Measurements from ENCODE around the gene RASSF5.

Gene RASSF5

DNA sequence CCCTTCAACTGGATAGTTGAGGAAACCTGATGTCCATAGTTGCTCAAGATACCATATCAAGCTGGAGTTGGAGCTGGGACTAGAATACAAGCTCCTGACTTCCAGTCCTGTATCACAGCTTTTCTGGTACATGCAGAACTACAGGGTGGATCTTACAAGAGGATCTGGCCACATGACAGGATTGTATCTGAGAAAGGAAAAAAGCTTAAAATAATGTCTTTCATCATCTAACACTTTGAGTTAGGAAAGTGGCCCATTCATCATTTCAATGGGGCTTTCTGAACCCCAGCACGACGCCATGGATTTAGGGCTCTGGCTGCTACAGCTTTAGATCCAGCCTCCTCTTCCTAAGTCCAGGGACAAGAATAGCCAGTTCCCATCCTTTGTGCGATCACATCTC lies 46.9 kb downstream of the RASSF5 start:
- no peak for DNase-seq

DNA sequence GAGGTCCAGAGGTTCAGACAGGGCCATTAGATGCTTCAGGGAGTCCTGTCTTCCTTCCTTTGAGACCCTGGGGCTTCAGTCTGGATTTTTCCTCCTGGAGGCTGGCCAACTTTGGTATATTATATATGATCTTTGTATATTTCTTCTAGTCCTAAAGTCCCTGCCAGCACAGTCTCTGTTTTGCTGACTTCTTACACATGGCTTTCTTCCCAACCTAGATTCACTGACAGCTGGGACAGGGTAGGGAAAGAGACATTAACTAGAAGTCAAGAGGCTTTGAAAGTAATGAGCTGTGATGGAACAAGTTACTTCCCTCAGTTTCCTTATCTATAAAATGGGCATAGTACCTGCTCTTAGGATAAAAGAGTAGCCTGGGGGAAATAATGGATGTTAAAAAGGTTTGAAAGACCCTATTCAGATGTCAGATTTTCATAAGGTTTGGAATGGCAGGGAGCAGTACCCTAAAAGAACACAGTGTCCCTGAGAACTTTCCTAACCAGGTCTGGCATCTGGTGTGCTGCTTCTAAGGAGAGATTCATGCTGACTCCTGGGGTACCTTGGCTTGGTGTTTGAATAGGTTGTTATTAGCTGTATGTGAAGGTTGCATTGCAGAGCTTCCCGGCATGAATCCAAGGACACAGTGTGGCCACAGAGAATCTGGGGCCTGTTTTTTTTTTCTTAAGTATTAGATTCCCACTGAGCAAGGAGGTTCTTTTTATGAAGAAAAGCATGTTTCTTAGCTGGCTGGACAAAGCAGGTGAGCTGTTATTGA lies 47.6 kb downstream of the RASSF5 start:
- DNase-seq = no peak

DNA sequence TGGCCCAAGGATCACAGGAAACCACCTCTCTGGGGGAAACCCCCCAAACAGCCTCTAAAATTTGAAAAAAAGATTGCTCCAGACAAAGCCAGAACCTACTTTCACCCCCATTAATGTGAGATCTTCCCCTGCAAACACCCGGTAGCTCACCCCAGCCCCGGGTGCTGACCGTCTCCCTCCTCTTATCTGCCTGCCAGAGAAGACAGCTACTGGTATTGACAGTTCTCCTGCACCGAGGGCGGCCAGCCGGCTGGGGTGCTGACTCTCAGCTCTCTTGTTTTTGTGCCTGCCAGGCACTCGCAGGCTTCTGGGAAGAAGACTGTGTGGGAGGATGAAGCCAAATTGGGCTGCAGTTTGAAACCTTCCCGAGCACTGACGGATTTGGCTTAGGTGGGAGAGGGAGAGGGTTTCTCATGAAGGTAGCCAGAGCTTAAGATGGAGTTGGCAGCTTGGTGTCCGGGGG lies 48.2 kb downstream of the RASSF5 start:
- DNase-seq = no peak

DNA sequence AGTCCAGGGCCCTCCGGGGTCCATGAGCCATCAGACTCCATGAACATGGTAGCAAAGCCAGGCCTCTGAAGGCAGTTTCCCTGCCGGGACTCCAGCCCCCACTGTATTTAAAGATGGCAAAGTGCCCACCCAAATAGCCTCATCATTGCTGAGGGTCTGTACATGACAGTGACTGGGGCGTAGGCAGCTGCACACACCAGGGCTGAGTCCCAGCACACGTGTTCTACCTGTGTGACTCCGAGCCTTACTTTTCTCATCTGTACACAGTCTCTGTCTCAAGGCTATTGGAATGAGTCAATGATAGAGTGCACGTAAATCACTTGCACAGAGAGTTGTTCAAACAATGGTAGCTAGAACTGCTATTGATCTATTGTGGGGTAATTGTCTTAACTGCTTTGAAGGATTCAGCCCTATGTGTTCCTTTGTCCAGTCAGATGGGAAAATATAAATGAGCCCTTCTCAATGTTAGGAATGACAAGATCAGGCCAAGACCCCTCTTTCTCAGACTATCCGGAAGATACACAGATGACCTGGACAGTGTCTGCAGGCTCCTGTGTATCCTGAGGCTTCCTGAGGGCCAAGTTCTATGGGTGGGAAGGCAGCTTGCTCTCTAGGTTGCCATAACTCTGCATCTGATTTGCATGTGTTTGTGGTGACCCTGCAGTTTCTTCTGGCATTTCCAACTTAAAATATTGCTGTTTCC lies 48.9 kb downstream of the RASSF5 start:
- no peak for DNase-seq

DNA sequence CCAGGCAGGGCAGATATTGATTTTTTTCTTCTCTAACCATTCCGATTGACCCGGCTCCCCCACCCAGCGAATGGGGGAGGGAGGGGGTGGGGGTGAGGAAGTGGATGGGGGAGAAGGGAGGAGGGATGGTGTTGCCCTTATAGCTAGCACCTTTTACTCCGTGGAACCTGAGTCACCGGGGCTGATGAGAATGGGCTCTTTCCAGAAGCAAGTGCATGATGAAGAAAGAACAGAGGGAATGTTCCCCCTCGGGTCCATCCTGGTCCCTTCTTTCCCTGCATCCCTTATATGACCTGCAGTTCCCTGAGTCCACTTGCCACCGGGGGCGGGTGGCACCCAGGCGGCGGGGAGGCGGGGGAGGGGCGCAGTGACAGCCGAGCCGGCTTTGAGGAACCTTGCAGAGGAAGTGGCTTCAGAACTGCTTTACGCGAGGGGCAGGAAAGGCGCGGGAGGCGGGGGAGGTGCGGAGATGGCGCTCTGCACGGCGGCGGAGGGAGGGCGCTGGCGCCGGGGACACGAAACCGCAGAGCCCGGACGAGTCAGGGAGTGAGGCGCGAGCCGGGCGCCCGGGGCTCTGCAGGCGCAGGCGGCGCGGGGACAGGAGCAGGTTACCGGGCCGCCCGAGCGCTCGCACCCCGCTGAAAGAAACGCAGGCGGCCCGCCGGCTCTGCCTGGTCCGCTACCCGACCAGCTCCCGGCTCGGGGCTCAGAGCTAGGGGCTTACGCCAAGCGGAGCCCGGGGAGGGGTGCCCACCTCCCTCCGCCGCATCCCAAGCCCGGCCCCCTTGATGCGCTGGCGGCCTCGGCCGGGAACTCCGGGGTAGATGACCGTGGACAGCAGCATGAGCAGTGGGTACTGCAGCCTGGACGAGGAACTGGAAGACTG lies 49.7 kb downstream of the RASSF5 start:
- DNase-seq = peak; percentile 66

DNA sequence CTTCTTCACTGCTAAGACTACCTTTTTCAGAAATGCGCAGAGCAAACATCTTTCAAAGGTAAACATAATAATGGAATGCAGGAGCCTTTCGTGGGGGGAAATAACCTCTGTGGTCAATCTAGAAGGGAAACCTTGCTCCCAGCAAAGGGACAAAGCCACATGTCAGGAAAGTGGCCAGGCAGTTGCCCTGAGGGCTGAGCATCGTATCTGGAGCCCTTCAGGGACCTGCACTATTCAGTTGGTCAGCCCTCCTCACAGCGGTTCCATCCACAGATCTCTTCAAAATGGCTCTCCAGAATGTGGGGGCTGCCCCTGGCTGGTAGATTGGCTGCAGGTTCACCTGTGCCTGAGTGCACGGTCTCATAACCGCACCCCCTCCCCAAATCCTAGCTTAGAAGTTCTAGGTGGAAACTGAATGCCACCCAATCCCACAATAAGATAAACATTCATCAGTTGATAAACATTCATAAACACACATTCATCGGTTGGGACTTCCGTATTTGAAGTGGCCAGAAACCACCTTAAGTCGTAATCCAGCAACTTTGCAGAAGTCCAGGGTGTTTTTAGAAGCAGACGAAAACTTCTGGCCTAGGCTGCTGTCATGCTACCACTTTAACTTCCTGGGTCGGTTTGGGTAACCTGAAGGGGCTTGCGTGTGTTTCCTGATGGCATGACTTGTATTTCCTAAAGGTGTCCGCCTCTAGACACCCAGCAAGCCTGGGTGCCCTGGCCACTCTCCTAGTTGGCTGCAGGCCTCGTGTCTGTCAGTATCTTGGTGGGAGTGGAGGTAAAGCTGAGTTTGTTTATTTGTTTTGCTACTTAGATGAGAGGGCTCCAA lies 50.5 kb downstream of the RASSF5 start:
- no peak for DNase-seq

DNA sequence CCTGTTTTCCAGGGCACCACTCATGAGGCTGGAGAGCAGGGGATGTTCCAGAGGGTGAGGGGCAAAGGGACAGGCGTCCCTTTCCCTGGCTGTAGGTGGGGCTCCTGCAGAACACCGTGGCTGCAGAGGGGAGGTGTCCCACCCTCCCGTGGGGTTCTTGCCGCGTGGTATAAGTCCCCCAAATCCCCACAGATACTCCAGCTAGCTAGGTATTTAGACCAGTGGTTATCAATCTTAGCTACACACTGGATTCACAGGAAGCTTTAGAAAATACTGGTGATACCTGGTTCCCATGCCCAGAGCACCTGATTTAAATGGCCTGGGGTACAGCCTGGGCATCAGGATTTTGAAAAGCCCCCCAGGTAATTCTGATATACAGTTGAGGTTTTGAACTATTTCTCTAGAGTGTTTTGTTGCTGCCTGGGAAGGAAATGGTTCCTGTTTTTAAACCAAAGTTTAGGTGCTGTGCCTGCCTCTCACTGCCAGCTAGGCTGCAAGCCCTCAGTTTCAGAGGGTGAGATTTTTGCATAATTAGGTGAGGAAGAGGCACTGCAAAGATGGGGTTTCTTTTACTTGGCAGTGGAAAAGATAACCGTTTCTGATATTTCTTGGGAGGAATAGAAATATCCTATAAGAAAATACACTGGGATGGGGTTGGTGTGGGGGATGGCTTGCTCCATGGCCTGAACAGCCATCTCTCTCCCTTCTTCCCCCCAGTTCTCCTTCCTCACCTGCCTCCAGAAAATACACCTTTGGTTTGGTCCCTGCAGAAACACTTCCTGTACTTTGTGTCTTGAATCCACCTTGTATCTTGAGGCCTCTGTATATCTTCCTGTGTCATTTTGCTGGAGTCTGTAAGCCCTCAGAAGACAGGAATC lies 51.7 kb downstream of the RASSF5 start:
- DNase-seq = no peak

DNA sequence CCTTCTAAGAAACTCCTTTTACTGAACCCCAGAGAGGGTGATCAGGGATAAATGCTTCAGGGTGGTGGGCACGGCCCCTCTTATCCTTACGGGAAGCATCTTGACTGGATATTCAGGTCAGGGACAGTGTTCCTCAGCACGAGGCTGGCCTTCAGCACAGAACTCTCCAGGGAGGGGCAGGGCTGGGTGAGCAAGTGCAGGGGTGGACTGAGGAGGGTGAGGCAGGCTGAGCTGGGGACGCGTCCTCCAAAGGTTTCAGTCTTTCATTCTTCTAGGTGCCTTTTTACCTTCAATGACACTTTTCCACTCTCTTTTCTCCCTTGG lies 52.3 kb downstream of the RASSF5 start:
- no peak for DNase-seq

DNA sequence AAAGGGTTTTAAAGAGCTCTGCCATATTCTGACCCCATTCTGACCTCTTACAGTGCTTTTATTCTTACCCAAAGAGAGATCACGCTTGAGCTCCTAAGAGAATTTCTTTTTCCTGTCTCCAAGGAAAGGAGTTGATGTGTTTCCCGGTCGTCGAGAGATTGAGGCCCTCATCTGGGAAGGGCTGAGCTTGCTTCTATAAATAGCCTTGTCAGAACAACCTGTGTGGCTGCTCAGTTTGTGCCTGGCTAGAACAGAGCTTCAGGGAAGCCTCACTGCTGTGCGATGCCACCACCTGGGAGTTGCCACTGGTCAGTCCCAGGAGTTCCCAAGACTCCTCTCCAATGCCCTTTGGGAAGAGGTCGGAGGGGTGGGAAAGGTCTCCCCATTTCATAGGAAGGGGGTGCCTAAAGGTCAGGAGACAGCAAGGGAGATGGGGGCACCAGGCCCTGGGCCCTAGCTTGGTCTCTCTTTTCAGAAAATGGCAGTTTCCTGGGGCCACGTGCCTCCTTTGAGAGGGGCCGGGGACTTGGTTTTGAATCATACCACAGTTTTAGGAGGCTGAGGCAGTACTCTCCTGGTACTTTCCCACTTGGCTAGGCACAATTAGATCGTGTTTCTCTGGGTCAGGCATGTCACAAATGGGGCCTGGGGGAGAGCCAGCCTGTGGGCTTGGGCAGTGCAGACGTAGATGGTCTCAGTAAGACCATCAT lies 52.8 kb downstream of the RASSF5 start:
- no peak for DNase-seq

DNA sequence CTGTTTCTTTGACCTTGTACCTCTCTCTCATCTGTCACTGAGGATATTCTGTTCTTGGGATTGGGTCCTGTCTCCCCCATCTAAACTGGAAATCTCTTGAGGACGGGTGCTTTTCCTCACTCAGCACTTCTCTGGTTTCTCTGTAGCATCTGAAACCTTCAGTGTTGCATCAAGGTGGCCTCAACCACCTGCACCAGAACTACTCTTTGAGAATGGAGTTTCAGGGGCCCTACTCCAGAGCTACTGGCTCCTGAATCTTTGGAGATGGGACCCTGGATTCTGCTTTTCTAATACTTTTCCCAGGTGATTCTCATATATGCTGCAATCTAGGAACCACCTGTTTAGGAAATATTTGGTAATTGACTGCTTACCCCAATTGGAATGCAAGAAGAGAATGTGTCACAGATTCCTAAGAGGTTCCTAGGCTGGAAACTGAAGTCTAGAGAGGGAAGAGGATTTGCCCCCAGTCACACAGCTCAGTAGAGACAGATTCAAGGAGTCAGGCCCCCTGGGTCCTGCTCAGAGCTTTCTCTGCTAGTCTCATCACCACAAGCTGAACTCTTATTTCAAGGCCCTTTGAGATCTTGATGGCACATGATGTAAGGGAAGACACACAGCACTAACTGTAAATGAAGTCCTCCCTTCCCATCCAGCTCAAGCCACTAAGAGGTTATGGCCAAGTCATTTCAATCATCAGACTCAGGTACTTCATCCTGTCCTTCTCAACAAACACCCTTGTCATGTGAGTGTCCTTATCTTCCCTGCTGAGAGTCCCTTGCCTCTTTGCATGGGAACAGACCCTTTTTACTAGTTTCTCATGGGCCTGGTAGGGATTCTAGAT lies 56.3 kb downstream of the RASSF5 start:
- peak; percentile 12 for DNase-seq

DNA sequence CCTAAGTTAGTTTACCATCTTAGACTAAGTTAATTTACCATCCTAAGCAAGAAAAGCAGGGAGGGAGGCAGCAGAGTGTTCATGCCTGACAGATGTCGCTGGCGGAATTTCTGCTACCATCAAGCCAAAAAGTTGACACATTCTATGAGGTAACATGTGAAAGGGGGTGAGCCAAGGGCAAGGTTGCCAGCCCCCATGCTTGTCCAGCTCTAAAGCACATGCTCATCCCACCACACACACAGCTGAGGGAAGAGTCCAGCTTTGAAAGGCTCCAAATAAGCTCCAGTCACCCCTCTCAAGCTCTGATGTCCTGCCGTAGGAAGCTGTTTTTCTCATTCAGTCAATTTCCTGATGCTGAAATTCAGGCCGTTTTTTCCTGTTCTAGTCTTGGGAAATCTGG lies 58.7 kb downstream of the RASSF5 start:
- DNase-seq = no peak

DNA sequence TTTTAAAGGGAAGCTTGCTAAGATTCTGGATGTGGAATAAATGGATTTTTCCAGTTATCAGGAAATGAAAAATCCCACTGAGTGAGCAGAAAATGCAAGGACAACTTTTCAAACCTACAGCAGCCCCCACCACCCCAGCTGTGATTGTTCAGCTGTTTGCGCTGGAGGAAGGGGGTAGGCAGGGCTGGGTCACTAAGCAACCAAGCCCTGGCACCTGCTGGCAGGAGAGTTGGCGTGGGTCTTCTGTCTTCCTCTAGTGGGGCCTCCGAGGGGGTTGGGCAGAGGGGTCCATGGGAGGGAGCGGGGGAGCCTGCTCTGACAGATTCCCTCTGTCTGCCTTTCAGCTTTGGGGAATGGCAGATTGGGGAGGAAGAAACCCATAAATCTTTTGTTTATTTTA lies 59.7 kb downstream of the RASSF5 start:
- DNase-seq = no peak

DNA sequence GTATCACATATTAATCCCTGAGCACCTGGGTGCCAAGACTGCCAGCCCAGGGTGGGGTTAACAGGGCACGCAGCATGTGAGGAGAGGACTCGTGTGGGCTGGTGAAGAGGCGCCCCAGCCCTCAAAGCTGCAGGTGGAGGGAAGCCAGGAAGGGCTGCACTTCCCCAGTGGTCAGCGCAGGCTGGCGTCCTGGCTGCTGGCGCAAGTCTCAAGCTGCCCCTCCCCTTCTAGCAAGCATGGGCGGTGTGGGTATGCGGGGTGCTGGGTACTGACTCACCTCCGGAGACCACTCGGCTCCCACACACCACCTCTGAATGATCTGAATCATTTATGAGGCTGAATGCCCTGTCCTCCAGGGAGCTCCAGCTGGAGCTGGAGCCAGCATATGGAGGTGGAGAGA lies 60.9 kb downstream of the RASSF5 start:
- peak; percentile 39 for DNase-seq

DNA sequence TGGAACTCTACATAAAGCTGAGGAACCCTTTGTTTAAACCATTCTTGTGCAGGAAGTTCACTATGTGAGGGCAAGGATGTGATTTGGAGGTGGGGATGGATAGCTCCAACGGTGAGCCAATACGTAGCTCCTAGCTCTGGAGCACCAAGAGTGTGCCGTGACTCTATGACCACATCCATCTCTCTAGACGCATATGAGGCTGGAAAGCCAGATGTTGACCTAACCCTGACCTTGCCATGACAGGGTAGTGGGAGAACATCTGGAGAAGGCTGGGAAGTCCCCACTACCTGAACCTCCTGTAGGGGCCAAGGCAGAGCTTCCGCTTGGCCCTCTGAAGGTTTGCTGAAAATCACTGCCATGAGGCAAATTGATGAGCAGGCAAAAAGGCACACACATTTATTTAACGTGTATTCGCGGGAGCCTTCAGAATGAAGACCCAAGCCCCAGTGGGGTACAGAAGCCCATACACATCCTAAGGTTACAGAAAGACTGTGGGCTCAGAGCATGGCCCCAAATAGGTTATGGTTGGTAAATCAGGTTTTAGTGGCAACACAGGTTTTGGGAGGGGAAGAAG lies 61.5 kb downstream of the RASSF5 start:
- DNase-seq = no peak

DNA sequence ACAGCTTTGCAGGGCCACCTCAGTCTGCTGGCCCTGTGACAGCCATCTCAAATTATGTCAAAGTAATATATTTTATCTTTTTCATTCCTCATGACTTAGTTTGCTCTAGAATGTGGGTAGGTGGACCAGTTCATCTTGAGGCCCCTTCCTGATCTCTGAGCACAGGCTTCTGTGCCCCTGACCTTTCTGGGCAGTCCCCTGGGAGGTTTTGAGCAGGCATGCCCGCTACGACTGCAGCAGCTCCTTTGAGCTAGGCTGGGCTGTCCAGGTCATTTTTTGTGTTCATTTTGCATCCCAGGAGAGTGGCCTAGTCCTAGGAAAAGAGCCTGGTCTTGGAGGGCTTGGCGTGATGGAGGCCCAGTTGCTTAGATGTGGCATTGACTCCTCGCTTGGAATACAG lies 62.2 kb downstream of the RASSF5 start:
- DNase-seq = no peak

DNA sequence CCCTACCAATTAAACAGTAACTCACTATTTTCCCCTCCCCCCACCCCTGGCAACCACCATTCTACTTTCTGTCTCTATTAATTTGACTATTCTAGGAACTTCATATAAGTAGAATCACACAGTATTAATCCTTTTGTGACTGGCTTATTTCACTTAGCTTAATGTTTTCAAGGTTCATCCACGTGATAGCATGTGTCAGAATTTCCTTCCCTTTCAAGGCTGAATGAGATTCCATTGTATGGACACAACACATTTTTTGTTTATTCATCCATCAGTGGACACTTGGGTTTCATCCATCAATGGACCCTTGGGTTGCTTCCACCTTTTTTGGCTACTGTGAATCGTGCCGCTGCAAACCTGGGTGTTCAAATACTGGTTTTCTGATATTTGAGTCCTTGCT lies 63.2 kb downstream of the RASSF5 start:
- no peak for DNase-seq

DNA sequence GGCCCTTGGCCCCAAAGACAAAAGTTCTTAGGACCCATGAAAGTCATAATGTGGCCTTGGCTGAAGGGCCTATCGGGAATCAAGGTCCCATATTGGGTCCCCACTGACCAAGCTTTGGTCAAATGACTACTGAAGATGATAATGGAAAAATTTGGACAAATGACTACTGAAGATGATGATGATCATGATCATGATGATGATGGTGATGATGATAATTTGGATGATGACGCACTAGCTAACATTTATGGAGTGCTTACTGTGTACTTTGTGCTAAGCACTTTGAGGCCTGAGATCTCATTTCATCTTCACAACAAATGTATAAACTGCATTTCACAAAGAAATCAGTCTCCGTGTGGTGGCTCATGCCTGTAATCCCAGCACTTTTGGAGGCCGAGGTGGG lies 65.5 kb downstream of the RASSF5 start:
- no peak for DNase-seq

DNA sequence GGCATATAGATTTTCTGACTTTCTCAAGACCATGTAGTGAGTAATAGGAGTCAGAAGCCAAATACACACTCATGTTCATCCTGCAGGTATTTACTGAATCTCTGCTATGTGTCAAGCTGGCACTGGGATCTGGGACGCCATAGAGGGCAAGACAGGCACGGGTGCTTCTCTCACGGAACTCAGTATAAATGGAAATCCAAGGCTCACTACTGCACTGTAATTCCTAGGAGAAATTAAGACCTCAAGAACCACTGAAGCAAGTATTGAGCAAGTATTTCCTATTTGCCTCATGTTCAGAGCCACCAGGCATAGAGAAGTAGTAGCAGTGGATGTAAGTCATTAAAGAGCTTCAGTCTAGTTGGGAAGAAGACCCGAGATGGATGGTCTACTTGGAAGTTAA lies 66.0 kb downstream of the RASSF5 start:
- no peak for DNase-seq

DNA sequence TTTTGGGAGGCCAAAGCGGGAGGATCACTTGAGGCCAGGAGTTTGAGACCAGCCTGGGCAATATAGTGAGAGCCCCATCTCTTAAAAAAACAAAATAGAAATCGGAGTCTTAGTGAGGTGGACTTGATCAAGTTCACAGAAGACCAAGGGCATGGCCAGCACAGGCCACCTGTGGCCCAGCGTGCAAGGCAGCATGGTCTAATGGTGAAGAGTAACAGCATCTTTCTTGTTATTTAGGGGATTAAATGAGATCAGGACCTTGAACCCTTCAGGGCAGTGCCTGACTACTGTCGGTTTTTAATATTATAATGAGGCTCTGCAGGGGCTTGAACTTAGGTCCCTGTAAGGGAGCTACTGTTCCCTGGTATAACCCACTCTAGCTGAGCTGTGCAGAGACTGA lies 66.4 kb downstream of the RASSF5 start:
- no peak for DNase-seq

Data from EL (cell line).